Measurements from ENCODE around the gene ARPC1B.

The ARPC1B gene

GRCh38 chr7:99398891-99399445, 24.4 kb downstream of the ARPC1B start:
- H3K4me3 ChIP-seq (ENCODE audit: low read length) = no peak overlapping the region
- TF ChIP-seq CTCF (conservative IDR thresholded peaks at IDR 0.05; ENCODE audit: low read depth, low read length) = no peak
- DNase-seq (ENCODE audit: low read depth) = no peak

GRCh38 chr7:99399597-99399996, 25.1 kb downstream of the ARPC1B start:
- H3K4me3 ChIP-seq (ENCODE audit: low read length) = no peak overlapping the region
- no peak for TF ChIP-seq CTCF (conservative IDR thresholded peaks at IDR 0.05; ENCODE audit: low read depth, low read length)
- no peak for DNase-seq (ENCODE audit: low read depth)

- H3K4me3 ChIP-seq (ENCODE audit: low read length) = no peak overlapping the region
- no peak for TF ChIP-seq CTCF (conservative IDR thresholded peaks at IDR 0.05; ENCODE audit: low read depth, low read length)
- DNase-seq (ENCODE audit: low read depth) = no peak
Observed at GRCh38 chr7:99402854-99403253, 28.3 kb downstream of the ARPC1B start.

GRCh38 chr7:99403764-99404163, 29.2 kb downstream of the ARPC1B start:
- no peak overlapping the region for H3K4me3 ChIP-seq (ENCODE audit: low read length)
- no peak for DNase-seq (ENCODE audit: low read depth)
- TF ChIP-seq CTCF (conservative IDR thresholded peaks at IDR 0.05; ENCODE audit: low read depth, low read length) = no peak

GRCh38 chr7:99404235-99404976, 29.9 kb downstream of the ARPC1B start:
- no peak for TF ChIP-seq CTCF (conservative IDR thresholded peaks at IDR 0.05; ENCODE audit: low read depth, low read length)
- no peak for DNase-seq (ENCODE audit: low read depth)
- no peak overlapping the region for H3K4me3 ChIP-seq (ENCODE audit: low read length)

GRCh38 chr7:99404977-99405320, 30.4 kb downstream of the ARPC1B start:
- H3K4me3 ChIP-seq (ENCODE audit: low read length) = no peak overlapping the region
- no peak for DNase-seq (ENCODE audit: low read depth)
- TF ChIP-seq CTCF (conservative IDR thresholded peaks at IDR 0.05; ENCODE audit: low read depth, low read length) = no peak

GRCh38 chr7:99406557-99406956, 32.0 kb downstream of the ARPC1B start:
- no peak for TF ChIP-seq CTCF (conservative IDR thresholded peaks at IDR 0.05; ENCODE audit: low read depth, low read length)
- H3K4me3 ChIP-seq (ENCODE audit: low read length) = no peak overlapping the region
- no peak for DNase-seq (ENCODE audit: low read depth)

Measured in retinal pigment epithelial cell (primary cell).